ENCODE measurements around the gene PFDN6.

PFDN6 gene

GRCh38 chr6:33316603-33317418 lies 27.4 kb downstream of the PFDN6 start:
- FAIRE-seq (no peak), DNase-seq (ENCODE audit: insufficient read length, low spot score) (no peak)
- TF ChIP-seq, protein P1, sequence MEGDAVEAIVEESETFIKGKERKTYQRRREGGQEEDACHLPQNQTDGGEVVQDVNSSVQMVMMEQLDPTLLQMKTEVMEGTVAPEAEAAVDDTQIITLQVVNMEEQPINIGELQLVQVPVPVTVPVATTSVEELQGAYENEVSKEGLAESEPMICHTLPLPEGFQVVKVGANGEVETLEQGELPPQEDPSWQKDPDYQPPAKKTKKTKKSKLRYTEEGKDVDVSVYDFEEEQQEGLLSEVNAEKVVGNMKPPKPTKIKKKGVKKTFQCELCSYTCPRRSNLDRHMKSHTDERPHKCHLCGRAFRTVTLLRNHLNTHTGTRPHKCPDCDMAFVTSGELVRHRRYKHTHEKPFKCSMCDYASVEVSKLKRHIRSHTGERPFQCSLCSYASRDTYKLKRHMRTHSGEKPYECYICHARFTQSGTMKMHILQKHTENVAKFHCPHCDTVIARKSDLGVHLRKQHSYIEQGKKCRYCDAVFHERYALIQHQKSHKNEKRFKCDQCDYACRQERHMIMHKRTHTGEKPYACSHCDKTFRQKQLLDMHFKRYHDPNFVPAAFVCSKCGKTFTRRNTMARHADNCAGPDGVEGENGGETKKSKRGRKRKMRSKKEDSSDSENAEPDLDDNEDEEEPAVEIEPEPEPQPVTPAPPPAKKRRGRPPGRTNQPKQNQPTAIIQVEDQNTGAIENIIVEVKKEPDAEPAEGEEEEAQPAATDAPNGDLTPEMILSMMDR (IDR thresholded peaks at IDR 0.05; ENCODE audit: insufficient read depth, missing control alignments): no peak

- DNase-seq (ENCODE audit: insufficient read length, low spot score) (peak; percentile 55), FAIRE-seq (no peak)
- TF ChIP-seq, protein P1 (IDR thresholded peaks at IDR 0.05; ENCODE audit: insufficient read depth, missing control alignments): no peak
Observed at GRCh38 chr6:33317419-33317668, 27.9 kb downstream of the PFDN6 start.

DNA sequence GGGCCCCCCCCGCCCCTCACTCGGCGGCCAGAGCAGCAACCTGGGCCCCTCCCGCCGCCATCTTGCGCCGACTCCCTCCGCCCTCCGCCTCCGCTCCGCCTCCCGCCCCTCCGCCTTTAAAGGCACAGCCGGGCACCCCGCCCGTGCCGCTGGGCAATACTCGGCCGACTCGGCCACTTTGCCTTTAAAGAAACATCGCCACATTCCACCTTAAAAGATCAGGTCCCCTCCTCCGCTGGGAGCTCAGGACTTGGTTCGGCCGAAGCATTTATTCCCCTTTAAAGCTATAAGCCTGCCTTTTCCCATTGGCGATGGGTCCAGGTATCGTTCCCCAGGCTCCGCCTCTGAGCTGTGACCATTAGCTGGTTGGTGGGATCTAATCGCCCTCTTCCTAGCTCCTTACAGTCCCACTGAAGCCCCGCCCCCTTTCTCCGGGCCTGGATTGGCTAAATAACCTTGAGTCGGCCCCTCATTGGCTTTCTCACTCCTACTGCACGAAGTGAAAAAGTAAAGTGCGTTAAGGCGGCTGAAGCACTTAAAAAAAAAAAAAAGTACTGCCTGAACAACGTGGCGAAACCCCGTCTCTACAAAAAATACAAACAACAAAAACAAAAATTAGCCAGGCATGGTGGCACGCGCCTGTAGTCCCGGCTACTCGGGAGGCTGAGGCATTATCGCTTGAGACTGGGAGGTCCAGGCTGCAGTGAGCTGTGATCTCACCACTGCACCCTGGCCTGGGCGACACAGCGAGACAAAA lies 28.4 kb downstream of the PFDN6 start, which contains the start of gene ZBTB22:
TSS of gene ZBTB22 (minus strand) at position 76 of the 757 bp plus-strand sequence. CDS start 828 bp downstream, outside the sequence.
- TF ChIP-seq, protein P1 (IDR thresholded peaks at IDR 0.05; ENCODE audit: insufficient read depth, missing control alignments): no peak
- DNase-seq (ENCODE audit: insufficient read length, low spot score): peak; percentile 87
- no peak for FAIRE-seq

DNA sequence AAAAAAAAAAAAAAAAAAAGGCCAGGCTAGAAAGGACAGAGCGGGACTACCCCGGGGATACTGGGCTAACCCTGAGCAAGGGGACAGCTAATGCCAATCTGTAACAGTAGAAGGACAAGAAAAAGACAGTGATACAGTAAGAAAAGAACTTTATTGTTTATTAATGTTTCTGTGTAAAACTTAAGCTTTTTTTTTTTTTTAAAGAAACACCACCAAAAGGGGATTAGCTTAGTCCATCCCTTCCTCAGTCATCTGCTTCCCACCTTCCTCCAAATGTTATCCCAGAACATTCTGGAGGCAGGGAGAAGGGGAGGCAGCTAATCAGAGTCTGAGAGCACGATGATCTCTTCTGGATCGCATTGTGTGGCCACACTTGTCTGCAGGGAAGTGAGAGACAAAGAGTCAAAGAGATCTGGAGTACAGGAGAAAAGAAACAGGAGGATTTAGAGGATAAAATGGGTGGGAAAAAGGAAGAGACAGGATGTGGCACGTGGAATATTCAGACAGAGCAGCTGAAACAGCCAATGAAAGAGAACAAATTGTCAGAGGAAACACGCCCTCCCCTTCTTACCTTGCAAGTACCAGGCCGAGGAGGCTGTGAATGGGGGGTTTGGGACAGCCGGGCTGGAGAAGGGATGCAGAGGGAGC lies 29.1 kb downstream of the PFDN6 start:
- no peak for FAIRE-seq
- TF ChIP-seq, protein P1 (IDR thresholded peaks at IDR 0.05; ENCODE audit: insufficient read depth, missing control alignments): no peak
- DNase-seq (ENCODE audit: insufficient read length, low spot score): no peak

DNA sequence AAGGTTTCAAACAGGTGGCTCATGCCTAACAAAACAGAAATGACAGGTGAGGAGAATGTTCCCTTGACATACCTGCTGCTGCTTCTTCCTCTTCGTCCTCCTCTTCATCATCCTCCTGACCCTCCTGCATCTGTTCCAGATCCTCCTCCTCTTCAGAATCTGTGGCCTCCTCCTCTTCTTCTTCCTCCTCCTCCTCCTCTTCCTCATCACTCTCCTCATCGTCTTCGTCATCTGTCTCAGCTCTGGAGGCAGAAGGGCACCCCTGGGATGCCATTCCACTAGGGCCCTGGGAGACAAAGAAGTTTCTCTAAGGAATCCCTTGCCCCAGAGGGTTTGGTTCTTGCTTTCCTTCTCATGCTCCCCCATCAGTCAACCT lies 30.5 kb downstream of the PFDN6 start:
- no peak for FAIRE-seq
- DNase-seq (ENCODE audit: insufficient read length, low spot score): no peak
- TF ChIP-seq, protein P1 (IDR thresholded peaks at IDR 0.05; ENCODE audit: insufficient read depth, missing control alignments): no peak

GRCh38 chr6:33320315-33321181 lies 31.1 kb downstream of the PFDN6 start:
- TF ChIP-seq, protein P1 (IDR thresholded peaks at IDR 0.05; ENCODE audit: insufficient read depth, missing control alignments): no peak
- no peak for FAIRE-seq
- DNase-seq (ENCODE audit: insufficient read length, low spot score): no peak
